GM19023 (cell line): ENCODE results near the gene MAP3K20.
"Not testable (repeated sequence)": the region's sequence is repeated elsewhere in the genome, so short reads cannot be mapped to it uniquely, and the experiment has no call there.

Experiments used
- ATAC-seq: cut with Tn5 transposase; IDR thresholded peaks from one replicate; pipeline ENCODE4 v1.9.1; 2021; ENCODE audit warnings: mild to moderate bottlenecking, moderate library complexity; ENCODE audit not compliant: unreplicated experiment

MAP3K20 gene

DNA sequence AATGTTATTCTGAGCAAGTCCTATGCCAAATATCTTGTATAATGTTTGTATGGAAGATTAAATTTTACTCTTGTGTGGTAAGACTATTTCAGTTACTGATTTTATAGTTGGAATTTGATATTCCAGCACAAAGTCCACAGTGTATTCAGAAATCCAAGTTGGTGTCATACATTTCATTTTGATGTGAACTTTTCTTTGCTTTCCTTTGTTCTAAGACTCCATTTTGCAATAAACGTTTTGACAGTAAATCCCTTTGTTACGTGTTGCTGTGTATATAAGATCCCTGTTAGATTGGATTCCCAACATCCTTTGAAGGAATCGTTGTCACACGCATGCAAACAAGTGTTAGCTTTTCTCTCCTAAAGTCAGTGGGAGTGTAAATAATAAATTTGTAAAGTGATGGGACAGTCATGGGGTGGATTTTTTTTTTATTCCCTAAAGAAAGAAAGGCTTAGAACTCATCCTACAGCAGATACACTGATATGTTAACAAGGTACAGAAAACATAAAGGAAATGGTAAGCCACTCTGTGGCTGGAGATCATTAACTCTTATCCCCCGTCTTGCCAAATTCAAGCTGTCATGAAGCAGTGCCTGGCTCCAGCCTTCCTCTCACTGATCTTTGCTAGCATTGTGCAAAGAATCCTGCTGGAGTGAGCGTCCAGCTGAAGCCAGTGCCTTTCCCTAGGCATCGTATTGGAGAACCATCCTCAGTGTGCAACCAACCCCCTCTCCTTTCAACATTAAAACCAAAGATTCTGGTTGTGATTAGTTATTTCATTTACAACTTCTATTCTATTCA is 151.5 kb downstream of the MAP3K20 start:
- ATAC-seq: no peak

DNA sequence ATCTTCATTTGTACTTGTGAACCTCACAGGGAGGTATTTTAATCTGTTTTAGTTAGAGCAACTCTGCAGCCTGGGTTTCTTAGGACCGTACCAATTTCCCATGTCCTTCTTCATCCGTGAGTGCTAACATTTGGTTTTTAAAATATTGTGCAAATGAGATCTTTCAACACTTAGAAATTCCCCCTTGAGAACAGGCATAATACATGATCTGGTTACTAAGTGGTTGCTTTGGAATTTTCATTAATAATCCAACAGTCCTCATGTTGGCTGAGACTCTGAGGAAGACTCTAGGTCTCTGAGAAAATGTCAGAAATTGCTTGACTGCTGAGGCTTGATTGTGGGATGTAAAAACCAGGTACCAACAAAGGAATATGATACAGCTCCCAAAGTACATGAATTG is 153.4 kb downstream of the MAP3K20 start:
- ATAC-seq: no peak

DNA sequence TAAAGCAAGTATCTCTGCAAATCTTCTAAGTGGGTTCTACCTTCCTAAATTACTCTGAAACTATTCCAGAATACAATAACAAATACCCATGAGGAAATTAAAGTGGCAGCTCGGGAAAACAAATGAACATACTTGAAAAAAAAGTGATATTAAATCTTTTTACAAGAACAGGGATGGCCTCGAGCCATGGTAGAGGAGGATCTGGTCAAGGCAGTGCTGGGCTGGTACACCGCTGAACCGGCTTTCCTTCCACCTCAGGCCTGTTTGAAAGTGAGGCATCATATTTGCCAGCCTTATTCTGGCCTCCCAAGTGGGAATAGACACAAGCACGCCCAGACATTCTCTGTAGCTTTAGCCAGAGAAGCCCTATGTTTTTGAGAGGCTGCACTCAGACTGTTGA is 154.5 kb downstream of the MAP3K20 start:
- no peak for ATAC-seq

DNA sequence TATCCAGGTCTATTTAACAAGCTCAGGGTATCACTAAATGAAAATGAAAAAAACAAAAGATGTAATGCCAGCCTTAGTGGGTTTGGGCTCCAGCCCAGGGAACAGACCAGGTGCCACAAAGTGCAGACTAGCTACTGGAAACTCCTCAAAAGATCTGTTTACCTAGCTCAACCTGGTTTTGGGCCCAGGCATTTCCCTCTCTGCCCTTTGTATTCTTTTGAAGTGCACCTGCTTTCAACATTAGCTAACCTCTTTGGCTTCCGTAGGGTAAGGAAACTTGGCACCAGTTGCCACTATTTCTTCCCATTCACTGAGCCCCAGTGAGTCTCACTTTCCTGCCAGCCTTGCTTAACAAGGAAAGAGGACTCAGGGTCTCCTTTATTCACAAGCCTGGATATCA is 155.4 kb downstream of the MAP3K20 start:
- no peak for ATAC-seq

DNA sequence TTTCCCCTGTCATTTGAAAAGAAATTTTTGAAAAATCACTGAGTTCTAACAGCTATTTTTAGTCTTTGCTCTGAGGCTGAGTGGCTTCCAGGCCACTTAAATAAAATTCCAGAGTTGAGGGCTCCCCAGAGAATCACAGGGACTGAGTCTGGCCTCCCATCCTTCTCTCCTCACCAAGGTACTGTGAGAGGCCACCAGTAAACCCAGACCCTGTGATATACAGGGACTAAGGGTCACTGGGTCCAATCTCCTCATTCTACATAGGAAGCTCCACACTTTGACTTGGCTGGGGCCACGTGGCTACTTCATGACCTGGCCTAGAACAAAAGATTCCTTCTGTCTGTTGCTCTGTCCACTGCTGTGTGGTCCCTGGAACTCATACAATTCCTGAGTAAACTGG is 155.8 kb downstream of the MAP3K20 start:
- no peak for ATAC-seq

DNA sequence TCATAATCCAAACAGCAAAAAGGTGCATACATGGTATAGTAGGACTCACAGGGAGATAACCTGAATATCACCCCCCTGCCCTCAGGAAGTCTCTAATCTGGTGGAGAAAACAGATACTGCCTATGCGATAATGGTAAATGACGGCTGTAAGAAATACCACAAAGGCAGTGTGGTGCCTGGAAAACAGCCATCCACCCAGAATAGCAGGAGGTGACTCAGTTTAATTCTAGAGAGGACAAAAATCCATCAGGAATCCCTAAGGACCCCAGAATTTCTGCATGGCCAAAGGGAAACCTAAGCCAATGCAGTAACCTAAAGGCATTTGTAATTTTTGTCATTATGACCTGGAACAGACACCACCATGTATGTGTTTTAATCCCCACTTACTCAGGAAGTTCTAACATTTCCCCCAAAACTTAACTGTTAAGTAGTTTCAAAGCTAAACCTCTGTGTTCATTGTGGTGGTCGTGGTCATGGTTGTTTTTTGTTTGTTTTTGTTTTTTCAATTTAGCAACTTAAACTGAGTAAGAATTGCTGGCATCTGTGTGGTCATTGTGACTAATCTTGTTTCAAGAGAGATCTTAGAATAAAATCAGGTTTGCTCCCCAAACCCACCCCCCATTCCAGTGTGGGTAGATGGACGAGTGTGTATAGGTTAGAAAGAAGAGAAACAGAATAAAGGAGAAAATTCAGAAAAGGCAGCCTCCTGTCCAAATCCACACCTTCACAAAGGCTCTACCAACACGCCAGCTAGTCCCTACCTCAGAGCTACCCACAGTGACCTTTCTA is 157.5 kb downstream of the MAP3K20 start:
- no peak for ATAC-seq

DNA sequence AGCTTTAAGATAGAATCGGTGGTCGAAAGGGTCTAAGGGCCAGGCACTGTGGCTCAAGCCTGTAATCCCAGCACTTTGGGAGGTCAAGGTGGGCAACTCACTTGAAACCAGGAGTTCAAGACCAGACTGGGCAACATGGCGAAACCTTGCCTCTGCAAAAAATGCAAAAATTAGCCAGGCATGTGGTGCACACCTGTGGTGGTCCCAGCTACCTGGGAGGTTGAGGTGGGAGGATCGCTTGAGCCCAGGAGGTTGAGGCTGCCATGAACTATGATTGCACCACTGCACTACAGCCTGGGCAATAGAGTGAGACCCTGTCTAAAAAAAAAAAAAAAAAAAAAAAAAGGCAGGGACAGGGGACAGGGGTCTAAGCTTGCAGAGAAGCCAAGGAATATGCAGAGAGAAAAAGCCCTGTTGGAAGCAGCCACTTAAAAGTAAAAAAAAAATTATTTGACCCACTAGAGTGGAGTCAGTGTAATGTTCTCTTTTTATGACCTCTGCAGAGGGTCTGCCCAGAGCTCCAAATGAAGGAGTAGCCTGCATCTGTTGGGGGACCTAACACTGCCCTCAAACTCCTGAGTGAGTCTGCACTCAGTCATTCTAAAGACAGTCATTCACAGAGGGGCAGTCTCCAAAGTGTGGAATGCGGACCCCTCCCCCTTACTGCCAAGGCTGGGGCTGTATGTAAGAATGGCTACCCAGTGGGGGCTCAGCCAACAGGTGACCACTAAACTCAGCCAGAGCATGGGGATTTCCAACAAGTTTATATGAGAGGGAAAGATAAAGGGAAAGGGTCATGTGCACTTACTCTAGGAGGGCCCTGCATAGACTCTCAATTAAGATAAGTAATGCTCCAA is 160.5 kb downstream of the MAP3K20 start:
- ATAC-seq: no peak

DNA sequence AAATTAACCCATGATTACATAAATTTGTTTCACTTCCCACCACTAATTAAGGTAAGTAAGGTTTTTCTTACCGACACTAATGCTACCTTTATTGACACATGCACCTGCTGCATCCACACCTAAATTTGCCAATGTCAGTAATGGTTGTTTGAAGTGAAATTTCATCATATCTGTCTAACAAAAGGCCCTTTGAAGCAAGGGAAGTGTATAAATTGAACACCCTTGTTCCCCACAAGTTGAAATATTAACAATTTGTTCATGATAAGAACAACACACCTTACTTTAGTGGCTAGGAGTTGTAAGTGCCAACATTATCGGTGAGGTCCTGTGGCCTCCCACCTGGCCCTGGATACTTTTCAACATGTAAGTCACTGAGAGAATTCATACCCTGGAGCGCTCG is 162.7 kb downstream of the MAP3K20 start:
- ATAC-seq: no peak

DNA sequence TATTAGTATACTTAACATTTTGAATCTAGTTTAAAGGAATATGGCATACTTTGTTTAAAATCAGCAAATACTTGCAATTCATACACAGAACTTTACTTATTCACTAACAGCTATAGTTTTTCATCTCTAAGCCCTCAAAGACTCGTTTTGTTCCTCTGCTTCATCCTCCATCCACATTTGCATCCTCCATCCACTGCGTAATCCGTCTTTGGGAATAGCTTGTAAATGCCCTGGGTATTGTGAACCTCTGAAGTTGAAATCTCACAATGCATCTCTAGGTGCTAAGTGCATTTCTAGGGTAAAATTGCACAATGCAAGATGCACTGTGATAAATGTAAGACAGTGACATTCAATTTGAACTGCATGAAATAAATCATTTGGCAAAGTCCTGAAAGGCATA is 163.2 kb downstream of the MAP3K20 start:
- no peak for ATAC-seq

DNA sequence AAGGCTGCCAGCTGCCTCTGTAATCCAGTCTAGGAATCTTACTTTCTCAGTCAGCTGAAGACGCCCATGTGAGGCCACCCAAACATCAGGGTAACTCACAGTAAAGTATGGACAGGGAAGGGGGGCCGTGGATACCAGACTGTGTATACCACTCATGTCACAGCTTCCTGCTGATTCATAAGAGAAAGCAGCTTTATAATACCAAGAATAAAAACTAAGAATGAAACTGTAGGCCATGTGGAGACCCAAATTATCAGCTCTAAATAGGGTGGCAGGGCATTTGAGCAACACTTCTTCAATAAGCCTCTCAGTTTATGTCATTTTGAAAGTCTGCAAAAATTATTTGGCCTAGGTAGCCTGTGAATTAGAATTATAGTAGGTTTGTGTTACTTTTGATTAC is 164.0 kb downstream of the MAP3K20 start:
- peak; percentile 90 for ATAC-seq

DNA sequence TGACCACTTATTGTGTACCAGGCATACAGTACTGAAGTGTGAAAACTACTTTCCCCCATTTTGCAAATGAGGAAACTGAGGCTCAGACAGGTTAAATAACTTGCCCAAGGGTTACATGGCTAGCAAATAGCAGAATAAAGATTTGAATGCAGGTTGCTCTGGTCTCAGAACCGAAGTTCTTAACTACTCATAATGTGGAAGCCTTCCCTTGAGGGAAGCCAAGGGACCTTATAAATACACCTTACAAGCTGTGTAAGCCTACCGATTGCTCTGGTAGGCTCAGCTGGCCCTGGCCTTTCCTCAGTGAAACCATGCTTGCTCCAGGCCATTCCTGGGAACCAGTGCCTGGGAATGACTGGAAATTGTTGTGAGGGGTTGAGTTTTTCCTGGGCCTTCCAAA is 164.4 kb downstream of the MAP3K20 start:
- no peak for ATAC-seq

DNA sequence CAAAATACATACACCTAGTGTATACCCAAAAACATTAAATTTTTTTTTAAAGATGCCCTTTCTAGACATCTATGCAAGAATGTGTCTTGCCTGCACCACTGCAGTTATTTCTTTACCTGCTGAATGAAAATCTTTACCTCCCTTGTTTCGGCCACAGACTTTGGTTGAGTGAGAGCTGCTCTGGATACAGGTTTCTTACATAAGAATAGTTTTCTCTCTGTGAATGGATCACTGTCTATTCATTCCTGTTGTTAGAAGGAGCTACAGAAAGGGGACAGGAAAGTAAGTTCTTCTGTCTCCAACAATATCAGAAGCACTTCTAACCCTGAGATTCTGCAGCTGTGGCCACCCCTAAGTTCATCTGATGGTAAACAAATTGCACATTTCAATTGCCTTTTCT is 166.0 kb downstream of the MAP3K20 start:
- ATAC-seq: no peak

DNA sequence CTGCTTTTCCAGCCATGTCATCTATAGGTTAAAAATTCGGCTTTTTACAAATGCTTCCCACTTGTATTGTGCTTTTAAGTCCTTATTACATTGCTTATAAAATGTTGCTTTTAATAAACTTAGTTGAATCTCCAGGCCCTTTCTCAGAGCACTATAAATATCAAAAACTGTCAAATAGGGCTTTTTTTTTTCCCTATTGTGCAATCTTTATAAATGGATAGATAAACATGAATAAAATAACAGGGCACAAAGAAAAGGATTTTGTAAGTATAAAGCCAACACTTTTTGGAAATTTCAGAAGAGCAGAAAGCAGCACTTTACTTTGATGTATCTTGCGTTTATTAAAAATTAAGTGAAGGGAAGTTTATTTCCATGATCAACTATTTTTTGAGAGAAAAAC is 171.5 kb downstream of the MAP3K20 start:
- no peak for ATAC-seq

DNA sequence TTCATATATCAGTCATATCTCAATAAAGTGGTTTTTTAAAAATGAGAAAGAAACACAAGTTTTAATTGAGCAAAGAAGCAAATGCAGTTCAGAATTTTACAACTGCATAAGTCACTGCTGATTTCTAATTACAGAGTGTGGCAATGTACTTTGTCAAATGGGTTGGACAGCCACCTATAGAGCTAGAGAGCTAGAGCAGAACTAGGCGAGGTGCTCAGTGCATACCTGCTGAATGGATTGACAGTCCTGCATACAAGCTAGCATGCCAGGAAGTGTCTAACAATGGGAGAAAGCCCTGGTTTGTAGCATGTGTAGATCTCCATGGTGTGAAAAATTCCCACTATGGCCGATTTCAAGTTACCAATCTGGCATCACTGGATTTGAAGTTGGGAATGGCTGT is 172.7 kb downstream of the MAP3K20 start:
- ATAC-seq: no peak

DNA sequence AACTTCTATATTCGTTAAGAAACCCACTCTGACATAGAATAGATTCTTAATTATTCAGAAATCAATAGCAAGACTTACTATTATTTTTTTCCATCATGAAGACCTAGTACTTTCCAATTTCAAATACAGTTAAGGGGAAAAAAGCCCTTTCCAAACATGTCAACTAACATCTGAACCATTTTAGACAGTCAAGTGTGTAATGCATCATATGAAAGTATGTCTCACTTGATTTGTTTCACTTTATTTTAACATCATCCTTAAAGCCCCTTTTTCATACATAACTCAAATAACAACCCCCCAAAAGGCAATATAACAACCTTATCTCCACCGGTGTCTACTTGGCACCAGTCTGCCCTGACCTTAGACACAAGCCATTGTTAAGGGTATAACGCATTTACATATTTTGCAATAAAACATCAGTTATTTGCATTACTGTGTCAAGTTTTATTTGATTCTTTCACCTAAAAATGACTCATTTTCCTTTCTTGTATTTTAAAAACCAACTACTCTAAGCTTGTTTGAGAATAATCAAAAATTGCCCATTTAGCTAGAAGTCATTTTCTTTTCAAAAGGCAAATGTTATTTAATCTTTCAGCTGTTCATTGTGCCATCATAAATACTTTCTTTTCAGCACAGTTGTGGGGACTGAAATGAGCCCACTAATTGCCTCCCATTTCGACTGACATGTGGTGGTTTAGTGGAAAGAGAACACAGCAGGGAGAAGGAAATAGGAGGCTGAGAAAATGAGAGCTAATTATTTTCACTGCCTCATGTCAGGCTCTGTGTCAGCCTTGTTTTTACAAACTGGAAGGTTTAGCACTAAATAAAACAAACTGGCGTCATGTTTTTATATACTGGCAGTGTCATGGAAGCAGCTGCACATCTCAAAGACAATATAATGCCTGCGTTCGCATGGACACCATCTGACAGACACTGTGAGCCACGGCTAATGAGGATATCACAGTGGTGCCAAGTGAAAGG is 174.3 kb downstream of the MAP3K20 start:
- no peak for ATAC-seq

DNA sequence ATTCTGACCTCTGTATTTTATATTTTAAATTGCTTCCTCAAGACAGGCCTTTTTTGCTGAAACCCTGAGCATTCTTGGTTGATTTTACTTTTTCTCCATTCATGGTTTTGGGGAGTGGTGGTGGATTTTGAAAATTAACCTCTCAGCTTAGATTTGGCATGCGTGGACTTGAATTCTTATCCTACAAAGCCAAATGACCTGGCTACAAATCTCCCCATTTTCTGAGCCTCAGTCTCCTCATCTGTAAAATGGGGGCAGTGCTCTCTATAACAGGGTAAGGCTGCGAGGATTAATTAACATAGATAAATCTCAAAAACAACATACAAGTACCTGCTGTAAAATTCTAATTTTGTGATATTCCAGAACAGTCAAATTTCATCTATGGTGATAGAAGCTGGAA is 175.6 kb downstream of the MAP3K20 start:
- no peak for ATAC-seq

DNA sequence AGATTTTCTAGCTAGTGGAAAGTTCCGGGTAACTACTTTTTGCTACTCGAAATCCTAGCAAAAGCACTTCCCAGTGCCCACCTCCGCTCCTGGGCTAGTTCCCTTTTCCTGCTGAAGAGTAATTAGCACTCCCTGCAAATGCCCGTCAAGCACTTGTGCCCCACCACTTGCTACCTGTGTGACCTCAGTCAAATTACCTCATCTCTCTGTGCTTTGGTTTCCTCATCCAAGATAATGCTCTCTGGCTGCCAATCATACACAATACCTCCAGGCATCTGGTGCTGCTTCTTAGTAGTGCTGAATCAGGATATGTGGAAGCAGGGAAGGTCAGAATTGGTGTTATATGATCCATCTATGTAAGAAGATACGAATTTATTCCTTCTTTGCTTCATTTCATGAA is 176.9 kb downstream of the MAP3K20 start:
- no peak for ATAC-seq

DNA sequence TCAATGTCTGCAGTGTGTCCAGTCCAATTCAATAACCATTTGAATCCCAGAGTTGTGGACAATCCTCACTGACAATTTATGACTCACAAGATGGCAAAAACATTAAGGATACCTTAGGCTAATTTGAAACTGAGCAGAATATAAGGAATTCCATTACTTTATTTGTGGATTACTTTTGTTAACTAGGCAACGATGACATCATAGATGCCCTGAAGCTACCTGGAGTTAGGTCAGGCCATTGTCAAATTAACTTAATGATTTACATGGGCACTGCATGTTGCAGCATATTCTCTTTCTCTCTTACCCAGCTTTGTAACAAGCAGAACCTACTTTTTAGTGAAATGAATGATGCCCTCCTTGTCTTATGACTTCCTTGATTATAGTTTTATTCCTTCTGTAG is 179.0 kb downstream of the MAP3K20 start:
- no peak for ATAC-seq

DNA sequence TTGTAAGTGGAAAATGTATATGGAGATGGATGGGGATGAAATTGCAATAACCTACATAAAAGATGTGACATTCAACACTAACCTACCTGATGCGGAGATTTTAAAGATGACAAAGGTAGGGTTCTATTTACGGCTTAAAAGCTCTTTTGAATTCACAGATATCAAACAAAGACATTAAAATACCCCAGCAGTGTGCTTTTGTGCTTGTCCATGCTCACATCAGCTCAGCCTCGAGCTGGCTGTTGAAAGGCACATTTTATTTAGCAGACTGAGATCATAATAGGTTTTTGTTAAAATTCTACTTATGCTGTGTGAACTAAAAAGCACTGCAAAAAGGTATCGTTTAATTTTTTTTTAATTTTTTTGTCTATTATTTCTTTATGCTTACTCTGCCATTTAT is 183.1 kb downstream of the MAP3K20 start:
- ATAC-seq: no peak

DNA sequence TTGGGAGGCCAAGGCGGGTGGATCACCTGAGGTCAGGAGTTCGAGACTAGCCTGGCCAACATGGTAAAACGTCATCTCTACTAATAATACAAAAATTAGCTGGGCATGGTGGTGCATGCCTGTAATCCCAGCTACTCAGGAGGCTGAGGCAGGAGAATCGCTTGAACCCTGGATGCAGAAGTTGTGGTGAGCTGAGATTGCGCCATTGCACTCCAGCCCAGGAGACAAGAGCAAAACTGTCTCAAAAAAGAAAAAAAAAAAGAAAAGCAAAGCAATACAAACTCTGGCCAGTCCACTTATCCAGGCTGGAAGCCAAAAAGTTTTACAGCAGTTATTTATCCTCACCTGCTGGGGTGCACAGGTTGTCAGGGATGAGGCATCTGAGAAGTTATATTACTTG is 186.7 kb downstream of the MAP3K20 start:
- not testable (repeated sequence) for ATAC-seq
